H4 (cell line): ENCODE results near the gene GAS2L2. TPM values are rescaled to one million over a fixed set of nuclear protein-coding genes. Genes with fewer than 3 reads are reported as not detected.
"Not testable (repeated sequence)": the region's sequence is repeated elsewhere in the genome, so short reads cannot be mapped to it uniquely, and the experiment has no call there.

Experiments used
- DNase-seq: peaks from one replicate; pipeline ENCODE4 v3.0.0-alpha.2; 2015; ENCODE audit warnings: low spot score
- total RNA-seq: library from RNA; depleted of rRNA; stranded (reverse); fragments of >200 nt; shearing (Covaris generic); gene quantifications from 2 replicates; pipeline ENCODE4 v1.2.3, GENCODE V29; 2014

GAS2L2 gene
- total RNA-seq, 1 experiment from 2014 or later = 0.04 TPM

DNA sequence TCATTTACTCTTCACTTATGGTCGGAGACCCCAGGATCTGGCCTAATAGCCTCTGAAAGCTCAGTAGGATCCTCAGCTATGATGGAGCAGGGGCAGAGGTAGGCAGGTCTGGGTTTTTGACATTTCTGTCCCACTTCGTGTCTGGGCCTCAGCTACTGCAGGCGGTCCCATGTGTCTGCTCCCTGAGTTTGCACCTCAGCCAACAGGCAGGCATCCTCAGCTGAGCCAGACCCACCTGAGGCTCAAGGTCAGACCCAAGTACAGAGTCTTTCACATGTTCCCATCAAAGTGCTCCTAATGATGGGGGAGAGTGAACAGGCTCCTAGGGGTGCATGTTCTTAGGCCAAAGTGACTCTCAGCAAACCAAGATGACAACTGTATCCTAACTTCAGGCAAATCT, 24.5 kb downstream of the GAS2L2 start:
- DNase-seq = no peak

- no peak for DNase-seq
Measured at GRCh38 chr17:35727635-35728034, 25.4 kb downstream of the GAS2L2 start.

DNA sequence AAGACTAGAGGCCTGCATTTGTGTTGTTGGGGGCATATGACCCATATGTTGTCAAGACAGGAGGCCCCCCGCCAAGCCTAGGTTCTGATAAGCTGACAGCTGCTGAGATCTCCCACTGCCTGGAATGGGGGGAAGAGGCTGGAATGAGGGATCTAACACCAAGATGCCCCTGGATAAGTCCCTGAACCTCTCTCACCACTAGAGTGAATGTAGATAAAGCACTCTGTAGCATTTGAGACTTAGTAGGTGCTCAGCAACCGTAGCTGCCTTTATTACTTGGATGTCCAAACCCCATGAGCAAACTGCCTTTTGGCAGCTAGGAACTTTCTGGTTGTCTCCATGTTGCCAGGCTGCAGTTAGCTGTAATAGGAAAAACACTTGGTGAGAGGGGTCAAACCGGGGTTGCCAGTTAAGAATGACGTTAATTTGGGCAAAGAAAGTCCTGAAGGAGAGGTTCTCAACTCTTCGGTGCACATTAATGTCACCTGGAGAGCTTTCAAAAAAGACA, 26.0 kb downstream of the GAS2L2 start:
- no peak for DNase-seq

GRCh38 chr17:35726127-35726952, 26.7 kb downstream of the GAS2L2 start:
- DNase-seq = peak; percentile 43

- no peak for DNase-seq
Measured at GRCh38 chr17:35725802-35726126, 27.3 kb downstream of the GAS2L2 start.

GRCh38 chr17:35725058-35725457, 28.0 kb downstream of the GAS2L2 start:
- no peak for DNase-seq

DNA sequence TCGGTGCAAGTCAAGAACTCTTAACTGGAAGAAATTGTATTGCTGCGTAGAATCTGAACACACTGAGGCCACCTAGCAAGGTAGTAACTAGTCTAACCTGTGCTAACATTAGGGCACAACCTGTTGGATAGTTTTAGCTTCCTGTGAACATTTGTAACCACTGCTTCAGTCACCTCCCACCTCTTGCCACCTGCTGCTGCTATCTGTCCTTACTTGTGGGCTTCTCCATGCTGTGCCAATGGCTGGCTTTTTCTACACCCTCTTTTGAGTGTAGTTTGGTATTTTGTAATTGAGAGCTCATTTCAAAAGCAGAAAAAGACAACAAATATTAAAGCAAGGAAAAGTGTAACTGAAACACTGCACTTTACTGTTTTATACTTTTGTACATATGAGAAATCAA, 29.3 kb downstream of the GAS2L2 start:
- no peak for DNase-seq

GRCh38 chr17:35717475-35717874, 35.6 kb downstream of the GAS2L2 start:
- no peak for DNase-seq

- DNase-seq = no peak
Measured at GRCh38 chr17:35716897-35717465, 36.1 kb downstream of the GAS2L2 start.

- no peak for DNase-seq
Measured at GRCh38 chr17:35716173-35716572, 36.9 kb downstream of the GAS2L2 start.

DNA sequence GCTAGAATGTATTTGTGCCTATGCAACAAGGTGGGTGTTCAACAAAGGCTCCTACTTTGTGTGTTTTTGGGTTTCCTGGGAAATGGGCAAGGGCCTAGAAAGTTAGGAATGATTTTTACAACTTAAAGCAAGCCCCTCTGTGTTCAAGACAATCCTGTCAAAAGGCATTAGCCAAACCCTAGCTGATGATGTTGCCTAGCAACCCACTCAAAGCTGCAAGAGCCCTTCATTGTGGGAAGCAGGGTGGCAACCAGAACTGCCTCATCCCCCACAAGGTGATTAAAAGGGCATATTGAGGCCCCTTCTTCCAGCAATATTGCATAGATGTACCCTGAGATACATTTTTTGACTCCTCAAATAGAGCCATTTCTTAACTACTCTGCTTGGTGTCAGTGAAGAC, 37.6 kb downstream of the GAS2L2 start:
- DNase-seq = no peak

DNA sequence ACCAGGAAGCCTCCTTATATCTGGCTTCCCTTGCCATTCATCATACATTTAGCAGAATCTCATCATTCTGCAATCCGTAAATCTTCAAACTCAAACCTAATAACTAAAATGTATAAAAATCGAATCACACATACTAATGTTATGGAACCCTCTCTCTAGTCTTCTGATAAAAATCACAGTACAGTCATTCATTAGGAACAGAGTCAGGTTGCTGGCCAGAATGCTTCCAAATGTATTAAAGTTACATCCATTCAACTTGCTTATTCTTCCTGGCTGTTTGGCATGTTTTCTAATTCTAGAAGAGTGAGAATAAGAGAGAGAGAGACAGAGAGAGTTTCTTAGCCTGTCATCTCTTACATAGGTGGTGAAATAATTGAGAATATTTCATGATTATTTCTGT, 38.1 kb downstream of the GAS2L2 start:
- no peak for DNase-seq

DNA sequence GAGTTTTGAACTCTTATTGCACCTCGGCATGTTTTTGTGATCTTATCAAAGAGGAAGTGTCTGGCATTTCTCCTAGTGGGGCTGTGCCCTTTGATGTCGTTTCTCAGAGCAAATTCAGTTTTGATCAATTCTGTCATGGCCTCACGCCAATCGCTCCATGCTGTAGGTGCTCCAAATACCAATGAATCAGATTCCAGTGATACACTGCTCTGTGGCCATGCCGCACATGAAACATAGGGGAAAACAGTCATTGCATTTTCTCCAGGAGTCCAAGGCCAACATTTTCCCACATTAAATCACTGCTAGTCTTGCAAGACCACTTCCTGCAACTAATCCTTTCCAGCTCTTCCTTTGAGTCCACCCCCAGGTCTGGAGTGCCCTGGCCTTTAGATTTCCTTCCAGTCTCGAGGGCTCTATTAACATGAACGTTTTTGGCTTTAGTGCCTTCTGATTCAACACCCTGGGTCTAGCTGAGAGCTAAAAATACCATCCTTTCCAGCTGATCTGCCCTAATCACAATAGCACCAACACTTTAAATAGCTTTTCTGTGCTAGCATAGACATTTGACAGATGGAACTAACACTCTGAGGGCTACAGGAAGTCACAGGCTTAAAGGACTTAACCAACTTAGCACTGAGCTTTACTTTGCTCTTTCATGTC, 39.8 kb downstream of the GAS2L2 start:
- no peak for DNase-seq

DNA sequence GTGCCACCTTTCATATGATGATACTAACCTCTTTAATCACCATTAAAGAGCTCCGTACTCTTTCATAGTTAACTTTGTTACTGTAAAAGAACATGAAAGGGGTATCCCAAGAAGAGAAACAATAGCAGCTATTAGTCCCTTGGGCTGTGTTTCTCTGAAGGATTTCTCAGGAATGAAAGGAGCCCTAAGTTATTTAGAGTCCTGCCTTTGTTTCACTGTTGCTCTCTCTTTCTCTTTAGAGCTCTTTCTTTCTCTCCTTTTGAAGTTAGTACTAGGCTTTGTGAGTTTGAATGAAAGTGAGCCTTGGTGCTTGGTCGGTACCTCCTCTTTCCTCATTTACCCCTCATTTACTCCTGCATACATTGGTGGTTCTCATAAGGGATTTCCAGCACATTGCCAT, 42.1 kb downstream of the GAS2L2 start:
- DNase-seq = no peak

- DNase-seq = no peak
Measured at GRCh38 chr17:35709874-35710273, 43.2 kb downstream of the GAS2L2 start.

DNA sequence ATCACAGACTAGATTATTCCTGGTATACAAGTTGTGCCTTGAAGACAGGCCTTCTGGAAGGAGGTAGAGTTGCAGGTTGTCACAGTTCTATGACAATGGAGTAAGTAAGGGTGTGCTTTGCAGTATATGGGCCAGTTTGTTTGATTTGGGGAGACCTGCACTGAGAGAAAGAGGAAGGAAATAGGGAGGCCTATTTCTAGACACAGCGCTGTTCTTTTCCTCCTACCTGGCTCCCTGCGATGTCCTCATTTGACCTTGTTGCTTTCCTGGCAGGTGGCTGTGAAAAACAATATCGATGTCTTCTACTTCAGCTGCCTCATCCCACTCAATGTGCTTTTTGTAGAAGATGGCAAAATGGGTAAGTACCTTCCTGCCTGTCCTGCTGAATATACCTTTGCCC, 44.1 kb downstream of the GAS2L2 start:
- DNase-seq = no peak

- no peak for DNase-seq
Measured at GRCh38 chr17:35708149-35708548, 44.9 kb downstream of the GAS2L2 start.

DNA sequence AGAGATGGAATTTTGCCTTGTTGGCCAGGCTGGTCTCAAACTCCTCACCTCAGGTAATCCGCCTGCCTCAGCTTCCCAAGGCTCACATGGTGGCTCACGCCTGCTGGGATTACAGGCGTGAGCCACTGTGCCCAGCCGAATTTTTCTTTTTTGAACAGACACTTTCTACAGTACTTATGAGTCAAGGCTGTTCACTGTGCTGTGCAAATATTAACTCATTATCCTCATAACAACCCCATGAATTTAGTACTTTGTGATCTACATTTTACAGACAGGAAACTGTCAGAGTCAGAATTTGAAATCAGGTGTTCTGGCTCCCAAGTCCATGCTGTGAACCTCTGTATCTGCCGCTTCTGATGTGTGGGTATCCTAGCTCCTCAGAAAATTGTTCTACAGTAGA, 47.3 kb downstream of the GAS2L2 start:
- no peak for DNase-seq

- DNase-seq = no peak
Measured at GRCh38 chr17:35705230-35705629, 47.8 kb downstream of the GAS2L2 start.

DNA sequence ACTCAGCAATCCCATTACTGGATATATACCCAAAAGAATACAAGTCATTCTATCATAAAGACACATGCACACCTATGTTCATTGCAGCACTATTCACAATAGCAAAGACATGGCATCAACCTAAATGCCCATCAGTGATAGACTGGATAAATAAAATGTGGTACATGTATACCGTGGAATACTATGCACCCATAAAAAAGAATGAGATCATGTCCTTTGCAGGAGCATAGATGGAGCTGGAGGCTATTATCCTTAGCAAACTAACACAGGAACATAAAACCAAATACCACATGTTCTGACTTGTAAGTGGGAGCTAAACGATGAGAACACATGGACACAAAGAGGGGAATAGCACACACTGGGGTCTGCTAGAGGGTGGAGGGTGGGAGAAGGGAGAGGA, 49.7 kb downstream of the GAS2L2 start:
- not testable (repeated sequence) for DNase-seq

DNA sequence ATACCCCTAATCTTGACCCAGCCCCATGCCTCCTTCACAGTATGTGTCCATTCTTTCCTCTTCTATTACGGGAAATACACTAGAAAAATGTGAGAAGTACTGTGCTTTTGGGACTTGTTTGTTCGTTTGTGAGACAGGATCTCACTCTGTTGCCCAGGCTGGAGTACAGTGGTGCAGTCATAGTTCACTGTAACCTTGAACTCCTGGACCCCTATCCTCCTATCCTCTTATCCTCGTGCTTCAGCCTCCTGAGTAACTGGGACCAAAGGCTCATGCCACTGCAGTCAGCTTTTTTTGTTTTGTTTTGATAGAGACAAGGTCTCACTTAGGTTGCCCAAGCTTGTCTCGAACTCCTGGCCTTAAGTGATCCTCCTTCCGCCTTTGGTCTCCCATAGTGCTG, 51.5 kb downstream of the GAS2L2 start:
- no peak for DNase-seq

GRCh38 chr17:35700150-35700549, 52.9 kb downstream of the GAS2L2 start:
- no peak for DNase-seq

GRCh38 chr17:35698800-35699199, 54.2 kb downstream of the GAS2L2 start:
- no peak for DNase-seq
